NCI-H2107 treated with DMSO at 0.1 percent for 48 hours (cell line): ENCODE data around the gene MRPL19.
A peak's percentile ranks its signal among the peaks of the same experiment; 100 is the strongest.

Source experiments
- DNase-seq: peaks from one replicate; lab custom pipeline; 2025; ENCODE audit not compliant: unreplicated experiment; lab: John Stamatoyannopoulos, UW

The MRPL19 gene

DNA sequence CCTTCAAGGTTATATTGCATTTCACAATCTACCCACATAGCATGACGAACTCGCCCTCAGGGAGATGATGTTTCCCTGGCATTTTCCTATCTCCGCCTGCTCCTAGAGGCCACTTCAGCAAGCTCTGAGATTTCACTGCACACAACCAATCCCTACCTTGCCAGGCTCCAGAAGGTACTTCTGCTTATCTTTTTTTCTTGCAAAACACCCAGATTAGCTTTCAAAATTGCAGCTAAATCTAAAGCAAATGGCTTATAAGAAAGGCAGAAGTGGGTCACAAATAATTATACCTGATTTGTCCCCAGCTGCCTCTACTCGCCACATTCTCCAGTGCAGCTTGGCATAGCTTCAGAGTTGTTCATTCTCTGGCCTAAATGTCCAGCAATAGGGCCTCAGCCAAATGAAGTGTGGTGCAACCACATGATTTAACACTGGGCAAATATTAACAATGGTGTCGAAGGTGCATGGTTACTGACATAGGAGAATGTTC is 32.4 kb upstream of the MRPL19 start:
- DNase-seq, result no peak

DNA sequence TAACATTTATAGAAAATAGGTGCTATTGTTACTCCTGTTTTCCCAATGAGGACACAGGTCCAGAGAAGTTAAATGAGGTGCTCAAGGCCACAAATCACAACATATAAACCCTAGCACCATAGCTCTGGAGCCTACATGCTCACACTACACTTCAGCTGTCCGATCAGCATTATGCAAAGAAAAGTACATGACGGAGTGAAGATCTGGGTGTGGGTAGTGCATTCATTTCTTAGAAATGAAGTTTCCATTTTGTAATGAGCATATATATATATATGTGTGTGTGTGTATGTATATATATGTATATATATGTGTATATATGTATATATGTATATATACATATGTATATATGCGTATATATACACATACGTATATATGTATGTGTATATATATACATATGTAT is 30.2 kb upstream of the MRPL19 start:
- no peak for DNase-seq

DNA sequence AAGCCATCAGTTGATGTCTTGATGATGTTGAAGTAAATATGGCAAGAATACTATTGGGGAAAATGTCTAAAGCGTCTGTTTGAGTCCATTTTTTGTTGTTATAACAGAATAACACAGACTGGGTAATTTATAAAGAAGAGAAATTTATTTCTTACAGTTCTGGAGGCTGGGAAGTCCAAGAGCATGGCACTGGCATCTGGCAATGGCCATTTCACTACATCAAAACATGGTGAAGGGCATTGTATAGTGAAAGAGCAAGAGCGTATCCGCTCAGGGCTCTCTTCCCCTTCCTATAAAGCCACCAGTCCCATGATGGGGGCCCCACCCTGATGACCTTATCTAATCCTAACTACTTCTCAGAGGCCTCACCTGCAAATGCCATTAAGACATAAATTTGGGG is 29.6 kb upstream of the MRPL19 start:
- no peak for DNase-seq

DNA sequence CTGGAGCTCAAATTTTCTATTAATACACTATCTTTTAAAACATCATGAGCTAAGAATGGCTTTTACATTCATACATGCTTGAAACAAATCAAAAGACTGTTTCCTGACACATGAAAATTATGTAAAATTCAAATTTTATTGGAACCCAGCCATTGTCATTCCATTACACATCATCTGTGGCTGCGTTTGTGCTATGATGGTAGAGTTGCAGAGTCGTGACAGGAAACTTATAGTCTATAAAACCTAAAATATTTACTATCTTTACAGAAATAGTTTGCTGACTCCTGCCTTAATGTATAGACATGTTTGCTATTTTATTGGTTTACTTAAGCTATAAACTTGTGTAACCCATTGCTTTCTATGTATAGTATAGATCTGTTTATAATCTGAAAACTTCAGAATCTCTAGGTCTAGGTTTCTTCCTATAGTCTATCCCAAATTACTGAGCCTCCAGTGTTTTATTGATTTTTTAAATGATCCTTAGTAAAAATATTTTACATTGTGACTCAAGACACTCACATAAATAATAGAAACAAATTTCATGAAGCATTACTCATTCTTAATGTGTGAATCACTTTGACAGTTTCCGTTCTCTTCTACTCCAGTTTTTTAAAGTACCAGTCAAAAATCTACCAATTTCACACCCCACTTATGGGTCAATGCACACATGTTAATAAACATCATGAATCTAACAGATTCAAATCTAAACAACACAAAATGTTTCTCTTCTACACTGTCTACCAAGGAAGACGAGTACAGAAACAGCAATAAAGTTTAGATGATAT is 26.4 kb upstream of the MRPL19 start:
- DNase-seq, result no peak

DNA sequence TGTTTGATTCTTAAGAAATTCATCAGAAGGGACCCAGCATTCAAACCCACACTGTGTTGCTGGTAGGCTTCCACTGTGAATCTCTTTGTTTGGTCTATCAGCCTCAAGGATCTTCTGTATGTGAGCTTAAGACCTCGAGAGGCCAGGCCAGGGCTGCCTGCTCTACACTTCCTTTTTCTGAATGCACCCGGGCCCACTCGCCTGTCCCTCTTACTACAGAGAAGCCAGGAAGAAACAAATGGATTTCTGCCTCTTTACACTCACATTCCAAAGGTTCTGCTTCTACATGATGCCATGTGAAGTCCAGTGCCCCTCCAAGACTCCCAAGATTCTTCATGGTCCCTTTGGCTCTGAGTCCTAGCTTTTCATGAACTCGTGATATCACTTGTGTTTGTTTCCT is 25.4 kb upstream of the MRPL19 start:
- DNase-seq, result no peak

DNA sequence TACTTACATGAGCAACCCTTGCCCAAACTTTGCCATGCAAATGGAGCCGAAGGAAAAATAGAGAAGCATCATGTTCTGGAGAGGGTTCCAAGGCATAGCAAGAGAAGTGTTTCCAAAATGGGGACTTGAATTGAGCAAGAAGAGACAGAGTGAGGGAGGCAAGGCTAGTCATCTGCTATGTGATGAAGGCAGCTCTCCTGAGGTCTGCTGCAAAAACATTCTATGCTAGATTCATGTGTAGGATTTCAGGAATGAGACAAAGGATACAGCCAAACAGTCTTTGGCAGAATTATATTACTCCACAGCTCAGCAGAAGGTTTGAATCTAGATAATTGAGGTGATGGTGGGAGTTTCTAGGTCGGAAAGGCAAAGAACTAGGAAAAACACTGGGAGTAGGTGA is 24.1 kb upstream of the MRPL19 start:
- DNase-seq, result no peak

DNA sequence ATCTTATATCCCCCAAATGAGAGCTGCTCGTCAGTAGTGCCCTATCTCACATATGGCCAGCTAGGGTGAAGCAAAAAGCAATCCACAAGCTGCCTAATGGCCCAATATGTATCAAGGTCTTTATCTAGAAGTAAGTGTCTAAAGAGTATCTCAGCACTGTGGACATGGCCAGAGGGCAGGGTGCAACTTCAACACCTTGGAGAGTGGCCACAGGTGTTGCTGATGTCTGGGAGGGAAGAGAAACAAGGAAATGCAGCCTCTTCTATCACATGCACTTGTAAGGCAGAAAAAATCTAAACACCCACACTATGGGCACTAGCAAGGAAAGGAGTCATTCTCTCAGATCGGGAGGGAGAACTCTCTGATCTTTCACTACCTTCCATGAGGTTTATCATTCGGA is 23.7 kb upstream of the MRPL19 start:
- DNase-seq, result no peak

DNA sequence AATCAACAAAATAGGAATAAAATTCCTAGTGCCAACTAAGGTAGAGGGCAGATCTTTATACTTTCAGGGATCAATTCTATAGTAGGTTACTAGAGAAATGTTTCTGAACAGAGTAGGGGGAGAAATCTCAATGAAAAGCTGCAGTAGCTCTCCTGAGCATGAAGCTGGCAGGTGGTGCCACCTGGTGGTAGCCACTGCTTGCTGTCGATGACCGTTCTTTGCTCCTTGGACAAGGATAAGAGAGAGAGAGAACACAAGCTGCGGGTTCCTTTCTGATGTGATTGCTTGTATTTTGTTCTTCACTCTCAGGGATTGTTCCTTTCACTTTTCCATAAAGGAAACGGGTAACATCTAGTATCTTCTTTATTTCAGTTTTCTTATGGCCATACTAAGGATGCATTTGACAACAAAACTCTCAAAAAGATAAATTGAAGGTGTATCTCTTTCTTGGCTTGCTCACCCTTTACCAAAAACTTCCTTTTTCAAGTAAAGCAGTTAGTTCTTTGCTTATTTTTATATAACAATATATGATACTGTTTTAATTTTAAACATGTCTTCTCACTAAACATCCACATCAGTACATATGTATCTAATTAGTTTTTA is 18.6 kb upstream of the MRPL19 start:
- DNase-seq, result peak; percentile 33

DNA sequence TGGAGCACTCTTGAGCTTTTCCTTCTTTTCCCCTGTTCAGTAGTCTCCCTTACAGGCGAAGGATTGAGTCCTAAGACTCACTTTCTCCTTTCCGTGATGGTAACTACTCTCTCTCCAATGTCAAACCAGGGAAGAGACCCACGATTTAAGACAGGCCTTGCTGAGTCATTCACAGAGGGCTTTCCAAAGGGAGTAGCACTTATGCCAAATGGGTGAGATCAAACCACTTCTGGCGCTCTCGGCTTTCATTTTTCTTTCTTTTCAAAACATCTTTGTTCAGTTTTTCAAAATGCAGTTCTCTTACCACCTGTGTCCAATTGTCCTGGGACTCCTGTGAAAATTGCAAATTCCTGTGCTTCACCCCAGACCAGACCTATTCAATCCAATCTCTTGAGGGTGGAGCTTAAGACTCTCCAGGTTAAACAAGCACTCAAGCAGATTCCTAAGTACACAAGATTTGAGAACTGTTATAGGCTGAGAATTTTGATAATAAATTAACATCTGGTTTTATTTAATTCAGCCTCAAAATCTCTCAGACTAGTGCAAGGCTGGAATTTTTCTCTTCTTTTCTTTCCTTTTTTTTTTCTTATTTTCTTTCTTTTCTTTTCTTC is 14.4 kb upstream of the MRPL19 start:
- no peak for DNase-seq

DNA sequence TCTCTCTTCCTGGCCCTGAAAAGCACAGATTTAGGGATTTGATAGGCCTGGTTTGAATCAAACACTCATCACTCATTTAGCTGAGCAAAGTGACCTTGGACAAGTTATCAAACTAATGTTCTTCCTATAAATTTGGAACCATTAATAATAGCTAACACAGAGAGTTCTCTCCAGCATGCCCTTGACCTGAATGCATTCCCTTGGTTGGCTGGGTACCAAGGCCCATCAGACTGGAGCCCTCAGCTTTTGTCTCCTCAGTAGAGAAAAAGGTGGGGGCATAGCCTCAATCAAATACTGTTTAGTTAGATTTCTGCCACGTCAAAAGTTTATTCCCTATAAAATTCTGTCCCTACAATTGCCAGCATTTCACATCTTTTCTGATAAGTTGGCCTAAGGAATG is 13.8 kb upstream of the MRPL19 start:
- DNase-seq, result no peak

DNA sequence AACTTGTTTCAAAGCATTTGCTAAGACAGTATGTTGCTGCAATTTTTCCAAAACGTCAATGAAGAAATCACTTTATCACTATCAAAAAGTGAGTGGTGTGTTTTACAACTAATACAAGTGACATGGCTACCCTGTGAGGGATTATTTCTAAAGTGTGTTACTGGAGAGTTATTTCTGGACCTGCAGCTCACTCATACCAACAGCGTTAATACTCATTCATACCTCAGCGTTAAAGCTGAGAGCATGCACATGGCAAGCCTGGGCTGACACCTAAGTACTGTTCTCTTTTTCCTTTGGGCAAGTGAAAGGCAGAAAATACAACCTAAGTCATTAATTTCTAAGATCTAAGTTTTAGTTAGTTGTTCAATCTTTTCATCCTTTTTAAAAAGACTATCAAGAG is 13.0 kb upstream of the MRPL19 start:
- DNase-seq, result no peak

DNA sequence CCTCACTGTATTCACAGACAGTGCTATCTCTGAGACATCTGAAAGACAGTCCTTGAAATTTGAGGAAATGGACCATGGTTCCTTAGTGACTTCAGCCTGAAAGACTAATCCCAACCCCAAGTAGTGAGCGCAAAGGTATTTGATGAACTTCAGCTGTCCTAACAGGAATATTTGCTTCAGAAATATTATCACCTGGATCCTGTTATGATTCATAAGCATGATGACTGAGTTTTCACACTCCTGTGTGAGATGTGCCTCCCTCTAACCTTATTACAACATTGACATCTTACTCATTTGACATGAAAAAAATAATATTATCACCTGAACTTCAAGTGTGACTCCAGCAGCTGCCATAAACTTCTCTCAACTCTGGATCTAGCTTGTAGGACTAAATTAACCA is 11.6 kb upstream of the MRPL19 start:
- no peak for DNase-seq

DNA sequence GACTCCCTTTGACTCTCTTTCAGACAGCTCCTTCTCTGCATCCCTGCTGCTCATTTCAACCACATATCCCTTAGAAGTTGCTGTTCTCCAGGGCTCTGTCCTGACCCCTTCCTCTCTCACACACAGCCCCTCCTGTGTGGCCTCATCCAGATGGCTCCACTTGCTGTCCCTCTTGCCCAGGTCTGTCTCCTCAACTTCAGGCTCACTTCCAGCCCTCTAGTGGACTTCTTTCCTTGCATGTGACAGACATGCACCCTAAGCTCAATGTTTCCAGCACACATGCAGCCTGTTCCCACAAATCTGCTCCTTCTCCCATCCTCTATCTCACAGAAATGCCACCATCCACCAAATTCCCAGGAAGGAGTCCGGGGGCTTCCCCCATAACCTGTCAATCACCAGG is 9.0 kb upstream of the MRPL19 start:
- DNase-seq, result no peak

DNA sequence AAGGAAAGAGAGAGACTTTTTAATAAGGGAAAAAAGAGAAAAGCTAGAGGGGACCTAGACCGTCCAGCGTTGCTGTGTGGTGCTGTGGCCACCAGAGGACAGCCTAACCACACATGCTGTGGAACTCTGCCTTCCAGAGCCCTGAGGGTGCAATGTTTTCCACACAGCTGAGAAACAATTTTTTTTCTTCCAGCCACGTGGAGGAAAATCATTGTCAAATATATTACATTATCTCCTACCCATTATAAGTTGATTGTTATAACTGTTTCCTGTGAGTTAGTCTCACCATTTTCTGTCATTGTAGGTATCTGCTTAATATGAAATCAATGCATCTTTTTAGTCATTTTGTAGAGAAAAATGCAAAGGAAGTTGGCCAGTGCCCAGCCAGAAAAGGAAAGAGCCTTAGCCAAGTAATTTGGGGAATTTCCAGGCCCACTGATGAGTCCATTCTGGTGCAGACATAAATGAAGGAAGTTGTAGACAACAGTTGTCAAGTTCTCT is 5.9 kb upstream of the MRPL19 start:
- peak; percentile 4 for DNase-seq

DNA sequence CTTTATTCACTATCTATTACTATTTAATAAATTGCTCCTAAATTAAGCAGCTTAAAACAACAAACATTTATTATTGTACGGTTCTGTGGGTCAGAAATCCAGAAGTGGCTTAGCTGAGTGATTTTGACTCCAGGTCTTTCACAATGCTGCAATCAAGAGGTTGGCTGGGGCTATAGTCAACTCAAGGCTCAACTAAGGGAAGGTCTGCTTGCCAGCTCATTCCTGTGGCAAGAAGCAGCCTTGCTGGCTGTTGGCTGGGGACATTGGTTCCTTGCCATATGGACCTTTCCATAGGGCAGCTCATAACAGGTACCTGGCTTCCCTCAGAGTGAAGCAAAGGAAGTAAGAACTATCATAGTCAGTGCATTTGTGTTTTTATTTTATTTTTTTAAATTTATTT is 5.0 kb upstream of the MRPL19 start:
- no peak for DNase-seq

DNA sequence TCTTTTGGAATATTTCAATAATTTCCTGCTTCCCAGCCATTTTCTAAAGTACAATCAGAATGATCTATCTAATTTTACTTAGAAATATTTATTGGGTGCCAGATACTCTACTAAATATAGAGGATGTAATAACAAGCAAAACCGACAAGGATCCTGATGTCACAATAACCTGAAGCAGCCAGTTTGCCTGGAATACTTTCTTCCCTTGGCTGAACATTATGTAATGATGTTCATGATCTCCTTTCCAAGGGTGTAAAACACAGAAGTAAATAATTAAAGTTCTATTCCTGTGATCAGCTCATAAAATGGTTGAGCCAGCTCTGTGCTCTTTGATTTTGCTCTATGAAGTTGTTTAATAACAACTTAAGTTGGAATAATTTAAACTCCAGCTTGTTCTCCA is 2.6 kb upstream of the MRPL19 start:
- no peak for DNase-seq

DNA sequence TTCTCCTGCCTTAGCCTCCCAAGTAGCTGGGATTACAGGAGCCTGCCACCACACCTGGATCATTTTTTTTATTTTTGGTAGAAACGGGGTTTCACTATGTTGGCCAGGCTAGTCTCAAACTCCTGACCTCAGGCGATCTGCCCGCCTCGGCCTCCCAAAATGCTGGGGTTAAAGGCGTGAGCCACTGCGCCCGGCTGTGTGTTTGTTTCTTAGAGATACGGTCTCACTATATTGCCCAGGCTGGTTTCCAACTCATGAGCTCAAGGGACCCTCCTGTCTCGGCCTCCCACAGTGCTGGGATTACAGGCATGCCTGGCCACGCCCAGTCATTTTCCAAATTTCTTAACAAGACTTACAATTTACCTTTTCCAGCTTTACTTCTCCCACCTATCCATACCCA is 940 bp upstream of the MRPL19 start:
- no peak for DNase-seq

DNA sequence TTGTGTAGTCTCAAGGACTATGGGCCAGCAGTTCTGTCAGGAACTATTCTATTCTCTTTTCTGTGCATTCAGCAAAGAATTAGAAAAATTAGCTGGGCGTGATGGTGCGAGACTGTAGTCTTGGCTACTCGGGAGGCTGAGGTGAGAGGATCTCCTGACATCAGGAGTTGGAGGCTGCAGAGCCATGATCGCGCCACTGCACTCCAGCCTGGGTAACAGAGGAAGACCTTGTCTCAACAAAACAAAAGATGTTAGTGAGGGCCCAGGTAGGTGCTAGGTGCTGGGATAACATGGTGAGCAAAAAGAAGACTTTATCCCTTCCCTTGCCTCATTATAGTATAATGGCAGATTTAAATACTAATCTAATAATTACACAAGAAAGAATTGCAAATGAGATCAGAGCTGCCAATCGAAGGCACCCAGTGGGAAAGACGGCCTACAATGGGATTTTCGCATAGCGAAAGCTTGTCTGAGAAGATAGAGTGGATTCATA is 447 bp upstream of the MRPL19 start:
- DNase-seq, result no peak

DNA sequence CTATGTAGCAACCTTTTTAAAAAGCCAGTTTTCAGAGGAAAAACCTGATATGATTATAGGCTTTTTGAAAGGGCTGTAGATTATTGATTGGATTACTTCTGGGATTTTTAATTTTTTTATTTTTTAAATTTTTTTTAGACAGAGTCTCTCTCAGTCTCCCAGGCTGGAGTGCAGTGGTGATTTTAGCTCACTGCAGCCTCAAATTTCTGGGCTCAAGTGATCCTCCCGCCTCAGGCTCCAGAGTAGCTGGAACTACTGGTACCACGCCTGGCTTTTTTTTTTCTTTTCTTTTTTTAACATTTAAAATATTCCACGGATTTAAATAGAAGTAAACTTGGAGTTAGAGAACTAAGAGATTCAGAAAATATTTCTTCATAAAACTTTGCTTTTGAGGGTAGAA is 1.2 kb downstream of the MRPL19 start:
- no peak for DNase-seq

DNA sequence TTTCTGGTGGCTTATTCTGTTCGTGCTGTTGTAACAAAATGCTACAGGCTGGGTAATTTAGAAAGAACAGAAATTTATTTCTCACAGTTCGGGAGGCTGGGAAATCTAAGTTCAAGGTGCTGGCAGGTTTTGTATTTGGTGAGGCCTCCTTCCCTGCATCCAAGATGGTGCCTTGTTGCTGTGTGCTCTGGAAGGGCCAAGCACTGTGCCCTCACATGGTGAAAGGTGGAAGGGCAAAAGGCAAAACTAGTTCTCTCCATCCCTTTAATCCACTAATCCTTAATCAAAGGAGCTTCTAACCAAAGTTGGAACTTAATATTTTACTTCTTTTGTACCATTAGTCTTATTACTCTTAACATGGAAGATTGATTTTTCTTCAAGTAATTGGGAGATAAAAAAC is 7.4 kb downstream of the MRPL19 start:
- no peak for DNase-seq

DNA sequence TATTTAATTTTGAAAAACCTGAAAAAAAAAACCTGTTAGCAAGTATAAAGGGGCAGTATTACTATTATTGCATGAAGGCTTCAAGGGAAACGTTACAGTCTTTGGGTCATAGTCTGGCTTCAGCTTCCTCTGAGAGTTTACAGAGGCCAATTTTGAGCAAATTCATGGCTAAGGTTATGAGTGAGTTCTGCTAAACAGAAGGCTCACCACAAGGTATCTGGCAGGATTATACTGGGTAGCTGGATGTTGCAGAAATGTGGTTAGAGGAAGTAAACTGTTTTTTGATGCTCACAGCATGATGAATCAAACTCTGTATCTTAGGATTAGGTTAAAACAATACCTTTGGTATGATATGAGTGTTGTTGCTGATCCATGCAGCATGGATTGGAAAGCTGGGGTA is 9.3 kb downstream of the MRPL19 start:
- no peak for DNase-seq

DNA sequence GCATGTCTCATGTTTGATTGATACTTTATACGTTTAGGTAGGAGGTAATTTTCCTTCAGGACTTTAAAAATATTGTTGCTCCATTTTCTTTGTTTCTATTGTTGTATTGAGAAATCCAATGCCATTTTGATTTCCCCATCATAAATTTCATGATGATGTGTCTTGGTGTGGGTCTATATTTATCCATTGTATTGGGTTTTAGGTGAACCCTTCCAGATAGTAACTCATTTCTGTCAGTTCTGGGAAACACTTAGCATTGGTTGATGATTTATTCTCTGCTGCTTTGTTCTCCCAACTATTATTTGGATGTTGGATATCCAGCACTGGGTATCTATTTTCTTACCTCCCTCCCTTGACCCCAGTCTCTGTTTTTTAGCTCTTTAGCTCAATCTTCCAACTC is 10.0 kb downstream of the MRPL19 start:
- DNase-seq, result no peak
